Peyer's patch (tissue), 4 donors: ENCODE results near the gene SDC3. TPM values are rescaled to one million over a fixed set of nuclear protein-coding genes. Genes with fewer than 3 reads are reported as not detected.
A peak's percentile ranks its signal among the peaks of the same experiment; 100 is the strongest.

Source experiments
- DNase-seq, 3 donors: peaks; one replicate each; pipeline ENCODE4 v3.0.0-alpha.2; 2017 to 2019
- H3K27ac ChIP-seq, 4 donors: fragments of 200-600 bp; sonication (generic); one replicate each; pipeline ENCODE4 v1.5.1; 2016 to 2019
- H3K27me3 ChIP-seq, 2 donors: fragments of 200-600 bp; sonication (generic); one replicate each; pipeline ENCODE4 v1.5.1; 2019
- H3K36me3 ChIP-seq, 3 donors: fragments of 200-600 bp; sonication (generic); one replicate each; pipeline ENCODE4 v1.5.1; 2016 to 2019
- H3K4me1 ChIP-seq, 4 donors: fragments of 200-600 bp; sonication (generic); one replicate each; pipeline ENCODE4 v1.5.1; 2016 to 2019
- H3K4me3 ChIP-seq, 4 donors: fragments of 200-600 bp; sonication (generic); 1 replicate in 3 of 4; 2 replicates in 1 of 4; pipeline ENCODE4 v1.5.1; 2016 to 2019; ENCODE audit warnings: mild to moderate bottlenecking in 1 of 4
- H3K9me3 ChIP-seq, 4 donors: fragments of 200-600 bp; sonication (generic); one replicate each; pipeline ENCODE4 v1.5.1; 2016 to 2019; ENCODE audit warnings: mild to moderate bottlenecking in 1 of 4
- POLR2A ChIP-seq, 2 donors: fragments of 450-650 bp; IDR thresholded peaks; one replicate each; pipeline ENCODE4 v1.5.1; 2017; ENCODE audit warnings: antibody characterized with exemption in 2 of 2, mild to moderate bottlenecking in 2 of 2, moderate library complexity in 2 of 2
- total RNA-seq, 4 donors: library from RNA; depleted of rRNA; stranded (reverse); fragments of >200 nt; gene quantifications; one replicate each; pipeline ENCODE4 v1.1.0, GENCODE V29; 2016
- TF ChIP-seq, protein P1 (sequence below), 6 experiments: fragments of 450-650 bp in 4 of 6; fragments of 200-600 bp in 2 of 6; sonication (generic) in 1 of 6; IDR thresholded peaks; one replicate each; pipeline ENCODE4 v1.5.1; 2017 to 2019; ENCODE audit warnings: antibody characterized with exemption in 6 of 6, mild to moderate bottlenecking in 3 of 6, moderate library complexity in 1 of 6

Gene SDC3
- total RNA-seq, 4 donors from 2014 or later, result 4.6 to 12.4 (median 8.9) TPM

DNA sequence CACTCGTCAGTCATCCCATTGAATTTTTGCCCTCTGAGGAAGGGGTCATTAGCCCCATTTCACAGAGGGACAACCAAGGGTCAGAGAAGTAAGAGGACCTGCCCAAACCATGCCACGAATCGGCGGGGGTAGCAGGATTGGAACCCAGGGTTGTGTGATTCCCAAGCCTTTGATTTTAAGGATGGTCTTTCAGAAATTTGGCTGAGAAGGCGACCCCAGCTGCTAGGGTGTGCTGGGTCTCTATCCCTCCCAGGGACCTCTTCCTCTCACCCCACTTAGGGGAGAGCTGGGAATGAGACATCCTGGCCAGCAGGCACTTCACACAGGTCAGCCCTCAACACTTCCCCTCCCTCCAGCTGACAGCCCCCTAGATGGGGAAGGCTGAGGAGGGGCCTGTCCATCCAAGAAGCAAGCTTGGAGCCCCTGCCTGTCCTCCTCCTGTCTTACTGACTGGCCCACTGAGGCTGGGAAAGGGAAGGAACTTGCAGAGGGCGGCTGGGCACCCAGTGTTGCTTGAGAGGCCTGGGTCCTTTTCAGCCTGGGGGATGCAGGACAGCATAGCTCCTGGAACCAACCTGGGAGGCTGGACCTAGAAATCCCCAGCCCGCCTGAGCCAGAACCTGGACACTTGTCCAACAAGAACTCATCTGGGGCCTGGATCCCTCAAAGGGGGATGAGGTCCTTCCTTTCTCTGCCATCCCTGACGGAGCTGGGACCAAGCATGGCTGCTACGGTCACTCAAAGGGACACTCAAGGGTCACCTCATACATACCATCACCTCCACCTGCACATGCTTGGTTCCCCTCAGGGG, 1.7 kb downstream of the SDC3 start:
- TF ChIP-seq, protein P1, sequence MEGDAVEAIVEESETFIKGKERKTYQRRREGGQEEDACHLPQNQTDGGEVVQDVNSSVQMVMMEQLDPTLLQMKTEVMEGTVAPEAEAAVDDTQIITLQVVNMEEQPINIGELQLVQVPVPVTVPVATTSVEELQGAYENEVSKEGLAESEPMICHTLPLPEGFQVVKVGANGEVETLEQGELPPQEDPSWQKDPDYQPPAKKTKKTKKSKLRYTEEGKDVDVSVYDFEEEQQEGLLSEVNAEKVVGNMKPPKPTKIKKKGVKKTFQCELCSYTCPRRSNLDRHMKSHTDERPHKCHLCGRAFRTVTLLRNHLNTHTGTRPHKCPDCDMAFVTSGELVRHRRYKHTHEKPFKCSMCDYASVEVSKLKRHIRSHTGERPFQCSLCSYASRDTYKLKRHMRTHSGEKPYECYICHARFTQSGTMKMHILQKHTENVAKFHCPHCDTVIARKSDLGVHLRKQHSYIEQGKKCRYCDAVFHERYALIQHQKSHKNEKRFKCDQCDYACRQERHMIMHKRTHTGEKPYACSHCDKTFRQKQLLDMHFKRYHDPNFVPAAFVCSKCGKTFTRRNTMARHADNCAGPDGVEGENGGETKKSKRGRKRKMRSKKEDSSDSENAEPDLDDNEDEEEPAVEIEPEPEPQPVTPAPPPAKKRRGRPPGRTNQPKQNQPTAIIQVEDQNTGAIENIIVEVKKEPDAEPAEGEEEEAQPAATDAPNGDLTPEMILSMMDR (IDR thresholded peaks at IDR 0.05), result no peak
- no peak for TF ChIP-seq POLR2A (IDR thresholded peaks at IDR 0.05)
- H3K4me3 ChIP-seq, result peak overlapping the region in 2 of 4 donors; percentile 55 to 64
- no peaks in the 10 kb centered on the region for H3K9me3 ChIP-seq
- H3K36me3 ChIP-seq, result no peaks in the 10 kb centered on the region
- peaks cover 0 to 42% (median 10%) of the 10 kb centered on the region in 4 donors for H3K4me1 ChIP-seq
- peak in 1 of 3 donors; percentile 39 for DNase-seq
- peak overlapping the region in 1 of 4 donors; percentile 30 for H3K27ac ChIP-seq
- H3K27me3 ChIP-seq, result peaks cover 0 to 8% of the 10 kb centered on the region in 2 donors

- peak in 1 of 3 donors; percentile 41 for DNase-seq
- TF ChIP-seq, protein P1 (IDR thresholded peaks at IDR 0.05), result no peak
- TF ChIP-seq POLR2A (IDR thresholded peaks at IDR 0.05), result no peak
- H3K4me3 ChIP-seq, result no peak overlapping the region
Observed at GRCh38 chr1:30905916-30906620, 2.5 kb downstream of the SDC3 start.

DNA sequence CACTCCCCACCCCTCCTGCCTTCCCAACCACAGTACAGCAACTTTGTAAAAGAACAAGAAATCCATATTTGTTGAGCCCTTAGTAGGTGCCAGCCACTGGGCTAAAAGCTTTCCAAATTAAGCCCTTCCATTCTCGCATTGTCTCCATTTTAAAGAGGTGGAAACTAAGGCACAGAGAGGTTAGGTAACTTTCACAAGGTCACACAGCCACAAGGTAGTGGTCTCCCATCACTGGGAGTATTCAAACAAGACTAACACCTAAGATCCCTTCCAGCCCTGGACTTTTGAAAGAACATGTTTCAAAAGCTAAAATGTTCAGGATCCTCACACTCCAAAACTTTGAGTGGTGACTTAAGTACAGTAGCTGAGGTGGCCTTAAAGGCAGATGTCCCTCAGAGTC, 3.2 kb downstream of the SDC3 start:
- peaks cover 0 to 53% (median 10%) of the 10 kb centered on the region in 4 donors for H3K4me1 ChIP-seq
- H3K27me3 ChIP-seq, result peaks cover 0 to 8% of the 10 kb centered on the region in 2 donors
- H3K4me3 ChIP-seq, result no peak overlapping the region
- no peak for TF ChIP-seq POLR2A (IDR thresholded peaks at IDR 0.05)
- TF ChIP-seq, protein P1 (IDR thresholded peaks at IDR 0.05), result no peak
- H3K36me3 ChIP-seq, result no peaks in the 10 kb centered on the region
- H3K27ac ChIP-seq, result no peak overlapping the region
- DNase-seq, result no peak
- no peaks in the 10 kb centered on the region for H3K9me3 ChIP-seq

More at GRCh38 chr1:30905916-30906620, 2.5 kb downstream of the SDC3 start:
- Histone ChIP-seq H3K27ac (no peak overlapping the region), H3K27me3 (peaks cover 0 to 8% of the 10 kb centered on the region in 2 donors), H3K4me1 (peaks cover 0 to 50% (median 10%) of the 10 kb centered on the region in 4 donors), H3K9me3 (no peaks in the 10 kb centered on the region), H3K36me3 (no peaks in the 10 kb centered on the region)

DNA sequence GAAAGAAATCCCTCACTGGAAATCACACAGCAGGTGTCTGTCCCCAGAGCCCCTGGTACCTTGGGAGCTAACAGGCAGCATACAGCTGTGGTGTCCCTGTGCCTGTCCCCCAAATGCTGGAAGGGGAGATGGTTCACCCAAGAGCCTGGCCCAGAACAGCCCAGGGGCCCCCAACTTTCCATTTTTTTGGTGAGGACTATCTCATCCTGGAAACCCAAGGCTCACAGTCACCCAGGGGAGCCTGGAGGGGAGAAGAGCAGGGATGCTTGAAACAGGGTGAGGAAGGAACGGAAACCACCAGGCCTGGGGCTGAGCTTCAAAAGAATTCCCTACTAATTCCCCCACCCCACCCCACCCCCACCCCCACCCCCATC, 3.6 kb downstream of the SDC3 start:
- peaks cover 0 to 53% (median 10%) of the 10 kb centered on the region in 4 donors for H3K4me1 ChIP-seq
- no peaks in the 10 kb centered on the region for H3K36me3 ChIP-seq
- no peak for TF ChIP-seq POLR2A (IDR thresholded peaks at IDR 0.05)
- TF ChIP-seq, protein P1 (IDR thresholded peaks at IDR 0.05), result no peak
- H3K9me3 ChIP-seq, result no peaks in the 10 kb centered on the region
- peak in 1 of 3 donors; percentile 10 for DNase-seq
- H3K27me3 ChIP-seq, result peaks cover 0 to 8% of the 10 kb centered on the region in 2 donors
- no peak overlapping the region for H3K4me3 ChIP-seq
- H3K27ac ChIP-seq, result no peak overlapping the region

DNA sequence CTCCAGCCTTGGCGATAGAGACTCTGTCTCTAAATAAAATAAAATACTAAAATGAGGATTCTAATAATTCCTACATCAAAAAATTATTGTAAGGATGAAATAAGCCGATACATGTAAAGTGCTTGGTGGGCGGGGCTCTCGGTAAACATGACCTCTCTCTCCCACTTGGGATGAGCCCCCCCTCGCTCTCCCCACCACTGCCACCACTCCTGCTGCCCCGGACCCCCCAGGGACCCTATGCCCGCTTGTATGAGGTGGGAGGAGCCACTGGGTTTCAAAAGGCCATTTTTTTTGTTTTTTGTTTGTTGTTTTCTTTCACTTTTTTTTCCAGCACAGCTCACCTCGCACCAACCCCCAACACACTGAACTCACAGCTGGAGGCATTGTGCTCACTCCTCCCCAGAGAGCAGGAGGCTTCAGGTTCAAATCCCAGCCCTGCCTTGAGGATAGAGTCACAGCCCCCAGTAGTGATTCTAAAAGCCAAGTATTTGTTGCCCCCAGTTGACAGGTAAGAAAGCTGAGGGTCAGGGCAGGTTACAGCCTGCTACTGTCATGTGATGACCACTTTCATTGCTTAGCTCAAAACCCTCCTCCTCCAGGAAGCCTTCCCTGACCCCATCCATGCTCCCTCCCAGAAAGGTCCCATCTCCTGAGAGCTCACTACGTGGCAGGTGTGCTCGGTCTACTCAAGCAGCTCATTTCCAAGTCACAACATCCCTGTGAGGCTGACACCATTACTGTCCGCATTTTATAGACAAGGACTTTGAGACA, 4.2 kb downstream of the SDC3 start:
- Histone ChIP-seq H3K27ac (peak overlapping the region in 1 of 4 donors; percentile 72), H3K27me3 (peaks cover 0 to 8% of the 10 kb centered on the region in 2 donors), H3K9me3 (no peaks in the 10 kb centered on the region), H3K4me3 (no peak overlapping the region), H3K4me1 (peaks cover 0 to 49% (median 10%) of the 10 kb centered on the region in 4 donors), H3K36me3 (no peaks in the 10 kb centered on the region)
- TF ChIP-seq POLR2A (IDR thresholded peaks at IDR 0.05), result no peak
- TF ChIP-seq, protein P1 (IDR thresholded peaks at IDR 0.05), result no peak
- DNase-seq, result peak in 1 of 3 donors; percentile 28
